ENCODE measurements around the gene CRADD.

Gene CRADD

GRCh38 chr12:93939641-93940325, 262.6 kb downstream of the CRADD start:
- DNase-seq (ENCODE audit: low read depth), result no peak

GRCh38 chr12:93943780-93944179, 266.6 kb downstream of the CRADD start:
- no peak for DNase-seq (ENCODE audit: low read depth)

GRCh38 chr12:93944201-93944600, 267.0 kb downstream of the CRADD start:
- no peak for DNase-seq (ENCODE audit: low read depth)

Measured in stimulated activated CD8-positive, alpha-beta memory T cell treated with anti-CD3 and anti-CD28 coated beads, Interleukin-7, amount 100 ng/mL, for 24 hours (primary cell).